GM21515 (cell line): Measurements from ENCODE around the gene FCRL4.
A peak's percentile ranks its signal among the peaks of the same experiment; 100 is the strongest.
"Not testable (repeated sequence)": the region's sequence is repeated elsewhere in the genome, so short reads cannot be mapped to it uniquely, and the experiment has no call there.

Experiments used
- ATAC-seq: cut with Tn5 transposase; IDR thresholded peaks from one replicate; pipeline ENCODE4 v1.9.1; 2021; ENCODE audit not compliant: unreplicated experiment

Gene FCRL4

DNA sequence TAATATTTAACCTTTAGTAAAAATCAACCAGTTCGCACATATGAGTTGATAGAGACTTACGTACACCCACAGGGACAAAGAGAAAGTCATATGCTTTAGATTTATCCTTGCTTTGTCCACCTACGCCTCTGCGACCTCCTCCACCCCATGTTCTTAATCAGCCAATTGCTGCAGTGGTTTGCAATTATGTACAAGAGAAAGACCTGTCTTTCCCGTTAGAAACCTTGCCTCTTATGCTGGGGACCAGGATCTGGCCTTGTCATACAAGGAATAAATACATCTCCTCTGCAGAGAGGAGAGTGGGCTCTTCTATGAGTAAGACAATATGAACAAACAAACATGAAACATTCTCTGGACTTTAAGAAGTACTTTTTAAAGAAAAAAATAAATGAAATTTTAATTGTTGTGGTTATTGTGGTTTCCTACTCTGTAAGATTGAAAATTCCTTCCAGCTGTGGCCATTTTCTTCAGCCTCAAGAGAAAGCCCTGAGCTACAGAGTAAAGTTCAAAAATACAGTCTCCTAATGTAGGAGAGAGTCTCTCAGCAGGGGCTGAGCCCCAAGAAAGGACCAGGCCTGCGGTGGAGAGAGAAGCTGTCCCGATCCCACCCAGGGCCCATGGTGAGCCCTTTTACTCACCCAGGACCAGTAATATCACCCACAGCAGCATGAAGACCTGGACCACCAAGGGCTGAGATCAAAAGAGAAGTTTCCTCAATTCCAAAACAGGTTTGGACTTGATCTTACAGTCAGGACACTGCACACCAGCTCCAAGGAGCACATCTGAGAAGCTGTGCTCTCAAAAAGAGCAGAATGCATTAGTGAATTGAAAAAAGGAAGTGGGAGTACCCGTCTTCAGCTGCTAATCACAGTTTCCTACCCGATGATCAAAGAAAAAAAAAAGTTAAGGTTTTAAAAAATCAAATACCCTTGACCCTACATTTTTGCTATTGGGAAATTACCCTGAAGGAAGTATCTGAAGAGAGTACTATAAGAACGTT, 45.9 kb downstream of the FCRL4 start, which contains the start of gene FCRL5:
FCRL5 (minus strand) TSS at position 822 of the 1,000 bp plus-strand sequence; CDS start at position 669, 153 bp downstream.
- peak; percentile 90 for ATAC-seq

GRCh38 chr1:157548081-157548480, 49.8 kb downstream of the FCRL4 start:
- not testable (repeated sequence) for ATAC-seq

DNA sequence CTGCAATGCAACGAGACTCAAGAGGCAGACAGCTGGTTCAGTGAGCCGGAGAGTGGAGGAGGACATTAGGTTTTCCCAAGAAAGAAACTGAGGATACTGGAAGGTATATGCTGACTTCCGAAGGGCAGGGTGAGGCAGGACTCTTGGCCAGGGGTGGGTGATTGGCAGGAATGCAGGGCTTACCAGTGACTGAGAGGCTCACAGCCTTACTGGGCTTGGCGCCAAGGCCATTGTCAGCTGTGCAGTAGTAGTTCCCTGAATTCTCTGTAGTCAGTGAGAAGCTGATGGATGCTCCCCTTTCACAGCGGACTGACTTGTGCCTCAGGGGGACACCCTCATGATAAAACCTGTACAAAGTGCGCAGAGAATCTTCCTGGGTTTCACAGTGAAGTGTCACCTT, 55.2 kb downstream of the FCRL4 start:
- ATAC-seq = no peak

DNA sequence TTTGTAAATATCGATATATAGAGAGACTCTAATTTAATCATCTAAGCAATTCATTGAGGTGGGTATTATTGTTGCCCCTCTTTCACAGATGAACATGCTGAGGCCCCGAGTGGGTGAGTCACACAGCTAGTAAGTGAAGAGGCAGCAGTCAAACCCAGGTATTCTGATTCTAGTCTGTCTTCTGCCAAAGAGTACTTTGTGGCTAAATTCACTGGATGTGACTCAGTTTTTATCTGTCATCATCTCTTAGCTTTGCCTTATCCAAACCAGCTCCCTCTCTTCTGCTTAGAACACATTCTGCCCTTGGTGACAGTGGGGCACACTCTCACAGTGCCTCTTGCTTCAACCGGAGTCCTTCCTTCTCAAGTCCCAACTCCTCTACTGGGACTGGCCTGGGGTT, 57.0 kb downstream of the FCRL4 start:
- no peak for ATAC-seq

DNA sequence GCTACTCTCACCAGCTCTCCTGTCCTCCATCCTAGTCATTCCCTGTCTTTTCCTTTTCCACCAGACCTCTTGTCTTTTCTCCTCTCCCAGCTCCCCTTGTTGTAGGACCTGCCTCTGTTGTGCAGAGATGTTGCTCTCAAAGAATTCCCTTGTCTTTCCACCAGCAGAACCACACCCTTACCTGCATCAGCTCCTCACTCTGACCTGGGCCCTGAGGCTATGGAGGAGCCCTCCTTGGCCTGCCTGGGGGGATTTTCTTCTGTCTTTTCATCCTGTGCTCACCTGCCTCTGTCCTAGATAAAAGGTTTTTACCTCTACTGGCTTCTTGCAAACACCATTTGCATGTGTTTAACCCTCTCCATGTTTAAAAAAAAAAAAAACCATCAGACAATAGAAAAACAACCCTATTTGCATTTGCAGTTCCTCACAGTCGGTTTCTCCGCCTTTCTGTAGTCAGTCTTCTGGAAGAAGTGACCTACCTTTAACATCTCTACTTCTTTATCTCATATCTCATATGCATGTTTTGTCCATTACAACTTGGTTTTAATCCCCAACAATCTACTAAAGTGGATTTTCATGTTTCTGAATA, 57.6 kb downstream of the FCRL4 start:
- no peak for ATAC-seq

- no peak for ATAC-seq
These were observed 58.3 kb downstream of the FCRL4 start for GRCh38 chr1:157539568-157539967.

DNA sequence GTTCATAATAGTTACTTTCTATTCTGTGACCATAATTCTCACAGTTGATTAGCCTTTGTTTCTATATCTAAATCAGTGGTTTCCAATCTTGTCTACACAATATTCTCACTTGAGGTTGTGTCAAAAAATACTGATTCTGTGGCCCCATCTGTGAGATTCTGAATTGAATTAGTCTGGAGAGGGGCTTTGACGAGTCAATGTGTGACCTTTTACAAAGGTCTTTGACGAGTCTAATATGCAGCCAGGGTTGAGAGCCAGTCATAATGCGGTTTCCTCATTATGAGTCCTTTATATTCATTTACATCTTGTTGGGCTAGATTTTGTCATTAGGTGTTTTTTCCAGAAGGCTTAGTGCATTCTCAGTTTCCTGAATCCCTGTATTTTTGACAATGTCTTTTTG, 65.3 kb downstream of the FCRL4 start:
- ATAC-seq = no peak

GRCh38 chr1:157523774-157524493, 74.0 kb downstream of the FCRL4 start:
- peak; percentile 86 for ATAC-seq
